ENCODE measurements around the gene SOST. TPM values are rescaled to one million over a fixed set of nuclear protein-coding genes. Genes with fewer than 3 reads are reported as not detected.

The SOST gene
- total RNA-seq, 1 experiment from 2014 or later, result not detected

GRCh38 chr17:43772877-43773648 is 14.5 kb upstream of the SOST start:
- ATAC-seq (no peak), DNase-seq (ENCODE audit: low read depth, low spot score) (no peak)
- no peaks in the 10 kb centered on the region for H3K27me3 ChIP-seq (ENCODE audit: control insufficient read depth, insufficient read depth, low read length)
- ChIA-PET CTCF (no interaction called here), POLR2A (no interaction called here)
- in situ Hi-C loops (cut with HindIII; ENCODE audit: low pct_unique_long_range_greater_than_20kb, low sequenced_read_pairs) (no loop called here), intact Hi-C loops (cut with micrococcal nuclease; ENCODE audit: unreplicated experiment) (no loop called here)
- peaks cover 5% of the 10 kb centered on the region; the same call in 1 of the 2 replicates for H3K4me1 ChIP-seq (ENCODE audit: control insufficient read depth, insufficient read depth, low read length)
- no peaks in the 10 kb centered on the region for H3K9me3 ChIP-seq (ENCODE audit: control insufficient read depth, insufficient read depth, low read depth, low read length)
- no peak overlapping the region for H3K27ac ChIP-seq (ENCODE audit: low read length)
- no TSS peak for BruUV-seq (replicated peaks)
- no peaks in the 10 kb centered on the region for H3K36me3 ChIP-seq (ENCODE audit: control insufficient read depth, insufficient read depth, low read length)
- no peak overlapping the region for H3K4me3 ChIP-seq (ENCODE audit: low read depth in 2 of 2, low read length in 2 of 2)
- TF ChIP-seq SIN3A (IDR thresholded peaks at IDR 0.05; ENCODE audit: borderline replicate concordance, insufficient read depth, low read depth, low read length) (no peak), POLR2AphosphoS5 (IDR thresholded peaks at IDR 0.05; ENCODE audit: low read depth, low read length) (no peak), TCF7L2 (IDR thresholded peaks at IDR 0.05; ENCODE audit: low read depth, low read length) (no peak), CTCF (IDR thresholded peaks at IDR 0.05) (no peak)
- TF ChIP-seq, protein P1, sequence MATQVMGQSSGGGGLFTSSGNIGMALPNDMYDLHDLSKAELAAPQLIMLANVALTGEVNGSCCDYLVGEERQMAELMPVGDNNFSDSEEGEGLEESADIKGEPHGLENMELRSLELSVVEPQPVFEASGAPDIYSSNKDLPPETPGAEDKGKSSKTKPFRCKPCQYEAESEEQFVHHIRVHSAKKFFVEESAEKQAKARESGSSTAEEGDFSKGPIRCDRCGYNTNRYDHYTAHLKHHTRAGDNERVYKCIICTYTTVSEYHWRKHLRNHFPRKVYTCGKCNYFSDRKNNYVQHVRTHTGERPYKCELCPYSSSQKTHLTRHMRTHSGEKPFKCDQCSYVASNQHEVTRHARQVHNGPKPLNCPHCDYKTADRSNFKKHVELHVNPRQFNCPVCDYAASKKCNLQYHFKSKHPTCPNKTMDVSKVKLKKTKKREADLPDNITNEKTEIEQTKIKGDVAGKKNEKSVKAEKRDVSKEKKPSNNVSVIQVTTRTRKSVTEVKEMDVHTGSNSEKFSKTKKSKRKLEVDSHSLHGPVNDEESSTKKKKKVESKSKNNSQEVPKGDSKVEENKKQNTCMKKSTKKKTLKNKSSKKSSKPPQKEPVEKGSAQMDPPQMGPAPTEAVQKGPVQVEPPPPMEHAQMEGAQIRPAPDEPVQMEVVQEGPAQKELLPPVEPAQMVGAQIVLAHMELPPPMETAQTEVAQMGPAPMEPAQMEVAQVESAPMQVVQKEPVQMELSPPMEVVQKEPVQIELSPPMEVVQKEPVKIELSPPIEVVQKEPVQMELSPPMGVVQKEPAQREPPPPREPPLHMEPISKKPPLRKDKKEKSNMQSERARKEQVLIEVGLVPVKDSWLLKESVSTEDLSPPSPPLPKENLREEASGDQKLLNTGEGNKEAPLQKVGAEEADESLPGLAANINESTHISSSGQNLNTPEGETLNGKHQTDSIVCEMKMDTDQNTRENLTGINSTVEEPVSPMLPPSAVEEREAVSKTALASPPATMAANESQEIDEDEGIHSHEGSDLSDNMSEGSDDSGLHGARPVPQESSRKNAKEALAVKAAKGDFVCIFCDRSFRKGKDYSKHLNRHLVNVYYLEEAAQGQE (IDR thresholded peaks at IDR 0.05; ENCODE audit: insufficient read depth in 1 of 2, low read depth in 2 of 2, low read length in 1 of 2), result no peak

GRCh38 chr17:43771463-43771862 is 12.9 kb upstream of the SOST start:
- POLR2A ChIA-PET, result interaction anchor here (0.6 kb wide), 1 partner anchor 73 kb away, joined by 3 read pairs; no protein-coding TSS in a partner anchor
- intact Hi-C loops (cut with micrococcal nuclease; ENCODE audit: unreplicated experiment), result no loop called here
- CTCF ChIA-PET, result no interaction called here
- H3K4me1 ChIP-seq (ENCODE audit: control insufficient read depth, insufficient read depth, low read length), result no peaks in the 10 kb centered on the region
- H3K36me3 ChIP-seq (ENCODE audit: control insufficient read depth, insufficient read depth, low read length), result no peaks in the 10 kb centered on the region
- H3K27ac ChIP-seq (ENCODE audit: low read length), result no peak overlapping the region
- ATAC-seq (no peak), DNase-seq (ENCODE audit: low read depth, low spot score) (no peak)
- H3K9me3 ChIP-seq (ENCODE audit: control insufficient read depth, insufficient read depth, low read depth, low read length), result no peaks in the 10 kb centered on the region
- H3K27me3 ChIP-seq (ENCODE audit: control insufficient read depth, insufficient read depth, low read length), result no peaks in the 10 kb centered on the region
- no peak overlapping the region for H3K4me3 ChIP-seq (ENCODE audit: low read depth in 2 of 2, low read length in 2 of 2)
- TF ChIP-seq, protein P1 (IDR thresholded peaks at IDR 0.05; ENCODE audit: insufficient read depth in 1 of 2, low read depth in 2 of 2, low read length in 1 of 2), result no peak
- TF ChIP-seq POLR2AphosphoS5 (IDR thresholded peaks at IDR 0.05; ENCODE audit: low read depth, low read length), result no peak
- no peak for TF ChIP-seq TCF7L2 (IDR thresholded peaks at IDR 0.05; ENCODE audit: low read depth, low read length)
- TF ChIP-seq CTCF (IDR thresholded peaks at IDR 0.05), result no peak
- TF ChIP-seq SIN3A (IDR thresholded peaks at IDR 0.05; ENCODE audit: borderline replicate concordance, insufficient read depth, low read depth, low read length), result no peak
- BruUV-seq (replicated peaks), result no TSS peak
- in situ Hi-C loops (cut with HindIII; ENCODE audit: low pct_unique_long_range_greater_than_20kb, low sequenced_read_pairs), result no loop called here
